Fibroblast of the aortic adventitia (primary cell): ENCODE results near the gene GPBAR1. TPM values are rescaled to one million over a fixed set of nuclear protein-coding genes. Genes with fewer than 3 reads are reported as not detected.
"Not testable (repeated sequence)": the region's sequence is repeated elsewhere in the genome, so short reads cannot be mapped to it uniquely, and the experiment has no call there.

Experiments
- DNase-seq: peaks from one replicate; pipeline ENCODE4 v3.0.0-alpha.2; 2010; ENCODE audit warnings: low read depth
- H3K4me3 ChIP-seq: 2 replicates; pipeline ENCODE4 v1.5.1; 2011; ENCODE audit warnings: low read depth, mild to moderate bottlenecking, control low read depth, low read length, moderate library complexity
- CTCF ChIP-seq: IDR thresholded peaks from 2 replicates; pipeline ENCODE4 v1.5.1; 2011; ENCODE audit warnings: mild to moderate bottlenecking, low read length, control low read depth, inconsistent platforms; ENCODE audit not compliant: insufficient read depth
- total RNA-seq: library from RNA; depleted of rRNA; stranded (reverse); fragments of >200 nt; gene quantifications from 2 replicates; pipeline ENCODE4 v1.2.3, GENCODE V29; 2012; ENCODE audit warnings: low replicate concordance

GPBAR1 gene
- total RNA-seq, 1 donor: 0.27 TPM

DNA sequence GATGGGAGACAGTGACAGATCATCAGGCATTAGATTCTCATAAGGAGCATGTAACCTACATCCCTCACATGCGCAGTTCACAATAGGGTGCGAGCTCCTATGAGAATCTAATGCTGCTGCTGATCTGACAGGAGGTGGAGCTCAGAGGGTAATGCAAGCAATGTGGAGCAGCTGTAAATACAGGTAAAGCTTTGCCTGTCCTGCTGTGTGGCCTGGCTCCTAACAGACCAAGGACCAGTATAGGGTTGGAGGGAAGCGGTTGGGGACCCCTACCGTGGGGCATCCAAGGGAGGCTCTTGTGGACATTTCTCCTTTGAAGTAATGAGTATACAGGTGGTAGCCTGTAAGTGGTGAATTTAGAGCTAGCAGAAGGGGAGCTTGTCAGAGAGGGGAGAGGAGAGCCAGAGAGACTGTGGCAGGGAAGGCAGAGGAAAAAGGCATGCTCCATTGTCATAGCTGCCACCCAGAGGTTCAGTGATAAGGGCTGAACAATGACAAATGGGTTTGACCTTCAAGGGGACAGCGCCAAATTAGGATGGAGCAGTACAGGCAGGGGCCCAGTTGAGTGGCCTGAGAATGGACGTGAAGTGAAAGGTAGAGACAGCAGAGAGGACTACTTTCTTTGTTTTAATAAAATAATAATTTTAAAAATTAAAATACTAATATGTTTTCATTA is 46.7 kb downstream of the GPBAR1 start:
- no peak for TF ChIP-seq CTCF
- H3K4me3 ChIP-seq: no peak overlapping the region
- DNase-seq: no peak

DNA sequence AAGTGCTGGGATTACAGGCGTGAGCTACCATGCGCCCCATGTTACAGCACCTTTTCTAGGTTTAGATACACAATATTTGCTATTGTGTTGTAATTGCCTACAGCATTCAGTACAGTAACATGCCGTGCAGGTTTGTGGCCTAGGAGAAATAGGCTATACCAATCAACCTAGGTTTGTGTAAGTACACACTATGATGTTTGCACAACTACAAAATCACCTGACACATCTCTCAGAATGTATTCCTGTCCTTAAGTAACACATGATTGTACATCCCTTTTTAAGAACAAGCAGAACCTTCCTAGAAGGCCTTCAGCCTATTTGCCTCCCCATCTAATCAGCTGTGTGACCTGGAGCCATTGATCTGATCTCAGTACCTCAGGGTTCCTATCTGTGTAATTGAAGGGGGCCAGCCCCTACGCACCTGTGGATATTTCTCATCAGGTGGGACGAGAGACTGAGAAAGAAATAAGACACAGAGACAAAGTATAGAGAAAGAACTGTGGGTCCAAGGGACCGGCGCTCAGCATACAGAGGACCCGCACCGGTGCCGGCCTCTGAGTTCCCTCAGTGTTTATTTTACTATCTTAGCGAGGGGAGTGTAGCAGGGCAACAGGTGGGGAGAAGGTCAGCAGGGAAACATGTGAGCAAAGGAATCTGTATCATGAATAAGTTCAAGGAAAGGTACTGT is 50.2 kb downstream of the GPBAR1 start:
- DNase-seq: no peak
- no peak overlapping the region for H3K4me3 ChIP-seq
- TF ChIP-seq CTCF: no peak

DNA sequence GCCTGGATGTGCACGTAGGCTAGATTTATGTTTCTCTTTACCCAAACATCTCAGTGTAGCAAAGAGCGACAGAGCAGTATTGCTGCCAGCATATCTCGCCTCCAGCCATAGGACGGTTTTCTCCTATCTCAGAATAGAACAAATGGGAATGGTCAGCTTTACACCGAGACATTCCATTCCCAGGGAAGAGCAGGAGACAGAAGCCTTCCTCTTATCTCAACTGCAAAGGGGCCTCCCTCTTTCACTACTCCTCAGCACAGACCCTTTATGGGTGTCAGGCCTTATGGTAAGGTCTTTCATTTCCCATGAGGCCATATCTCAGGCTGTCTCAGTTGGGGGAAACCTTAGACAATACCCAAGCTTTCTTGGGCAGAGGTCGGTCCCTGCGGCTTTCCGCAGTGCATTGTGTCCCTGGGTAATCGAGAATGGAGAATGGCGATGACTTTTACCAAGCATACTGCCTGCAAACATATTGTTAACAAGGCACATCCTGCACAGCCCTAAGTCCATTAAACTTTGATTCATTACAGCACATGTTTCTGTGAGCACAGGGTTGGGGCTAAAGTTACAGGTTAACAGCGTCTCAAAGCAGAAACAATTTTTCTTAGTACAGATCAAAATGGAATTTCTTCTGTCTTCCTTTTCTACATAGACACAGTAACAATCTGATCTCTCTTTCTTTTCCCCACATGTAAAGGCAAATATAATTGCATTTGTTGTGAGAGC is 50.9 kb downstream of the GPBAR1 start:
- DNase-seq, H3K4me3 ChIP-seq: not testable (repeated sequence)

DNA sequence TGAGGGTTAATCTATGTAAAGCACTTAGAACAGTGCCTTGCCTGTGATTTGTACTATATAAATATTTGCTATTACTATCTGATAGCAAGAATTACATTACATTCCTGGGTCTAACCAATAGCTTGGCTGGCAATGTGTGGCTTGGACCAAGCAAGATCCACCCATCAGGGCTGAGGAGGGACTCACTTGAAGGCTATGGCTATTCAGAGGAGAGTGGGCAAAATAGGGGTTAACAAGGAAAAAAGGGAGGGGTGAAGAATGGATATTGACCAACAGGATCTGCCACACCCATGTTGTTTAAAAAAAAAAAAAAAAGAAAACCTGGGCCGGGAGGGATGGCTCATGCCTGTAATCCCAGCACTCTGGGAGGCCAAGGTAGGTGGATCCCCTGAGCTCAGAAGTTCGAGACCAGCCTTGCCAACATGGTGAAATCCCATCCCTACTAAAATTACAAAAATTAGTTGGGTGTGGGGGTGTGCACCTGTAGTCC is 51.5 kb downstream of the GPBAR1 start:
- H3K4me3 ChIP-seq: no peak overlapping the region
- no peak for TF ChIP-seq CTCF
- DNase-seq: no peak

DNA sequence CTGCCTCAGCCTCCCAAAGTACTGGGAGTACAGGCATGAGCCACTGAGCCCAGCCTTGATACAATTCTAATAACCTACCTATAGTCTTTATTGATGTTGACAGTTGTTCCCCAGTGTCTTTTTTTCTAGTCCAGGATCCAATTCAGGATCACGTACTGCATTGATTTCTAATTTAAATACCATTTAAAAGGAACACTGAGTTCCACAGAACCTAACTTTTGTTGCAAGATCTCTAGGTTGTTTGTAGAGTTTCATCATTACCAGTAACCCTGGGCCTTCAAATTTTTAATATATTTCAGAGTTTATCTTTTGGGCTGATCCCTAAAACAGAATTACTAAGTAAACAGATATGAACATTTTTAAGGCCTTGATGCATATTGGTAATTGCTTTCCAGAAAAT is 52.5 kb downstream of the GPBAR1 start:
- H3K4me3 ChIP-seq: no peak overlapping the region
- no peak for TF ChIP-seq CTCF
- DNase-seq: no peak

Other genes with a start within 250 kb of the GPBAR1 start
- gene RUFY4, start 191.8 kb upstream of the GPBAR1 start, total RNA-seq: not detected in 2 replicates
- gene CXCR2, start 135.0 kb upstream of the GPBAR1 start, total RNA-seq: not detected in 2 replicates
- gene CXCR1, start 94.1 kb upstream of the GPBAR1 start, total RNA-seq: not detected in 2 replicates
- gene ARPC2, start 43.8 kb upstream of the GPBAR1 start, total RNA-seq: 121 and 368 TPM in 2 replicates
- 64.4 and 262 TPM in 2 replicates for gene AAMP, start 9.1 kb downstream of the GPBAR1 start, total RNA-seq
- gene PNKD, start 9.5 kb downstream of the GPBAR1 start, total RNA-seq: 17.4 and 27.2 TPM in 2 replicates
- gene TMBIM1, start 31.5 kb downstream of the GPBAR1 start, total RNA-seq: 107 and 185 TPM in 2 replicates
- not detected in 2 replicates for gene CATIP, start 95.8 kb downstream of the GPBAR1 start, total RNA-seq
- 0.09 and 0.33 TPM in 2 replicates for gene SLC11A1, start 121.3 kb downstream of the GPBAR1 start, total RNA-seq
- 53.6 and 70.4 TPM in 2 replicates for gene CTDSP1, start 138.9 kb downstream of the GPBAR1 start, total RNA-seq
- gene VIL1, start 158.1 kb downstream of the GPBAR1 start, total RNA-seq: not detected in 2 replicates